HepG2 (cell line): ENCODE results near the gene OSGEPL1. TPM values are rescaled to one million over a fixed set of nuclear protein-coding genes. Genes with fewer than 3 reads are reported as not detected.
A peak's percentile ranks its signal among the peaks of the same experiment; 100 is the strongest.

ENCODE experiments used
- ATAC-seq: fragments of 200-7000 bp; cut with Tn5 transposase; 3 replicates; pipeline ENCODE4 v1.9.1; 2020; ENCODE audit warnings: mild to moderate bottlenecking, moderate library complexity
- BruUV-seq: library from RNA; stranded (reverse); fragments of 400-500 nt; replicated peaks from 2 replicates; lab custom pipeline; 2021; lab: Mats Ljungman, UMichigan
- CTCF ChIA-PET: fragments of 300-600 bp; formaldehyde crosslinking; extraction: SDS; loops from one replicate; lab custom pipeline; 2021; ENCODE audit warnings: low total read pairs, inconsistent platforms, low intra/inter-chr PET ratio; lab: Yijun Ruan, JAX
- POLR2A ChIA-PET: fragments of 350-600 bp; sonication (Branson Sonifier 250); formaldehyde crosslinking; loops from one replicate; lab custom pipeline; 2020; ENCODE audit warnings: antibody characterized with exemption, inconsistent platforms; lab: Yijun Ruan, JAX
- DNase-seq: peaks from one replicate; pipeline ENCODE4 v3.0.0-alpha.2; 2015; ENCODE audit warnings: low spot score
- FAIRE-seq: peaks from 3 replicates; lab custom pipeline; 2011; peaks lifted over from hg19 to GRCh38; lab: Jason Lieb, UNC
- H2AFZ ChIP-seq: one replicate; pipeline ENCODE4 v1.6.1; 2011; ENCODE audit warnings: low read length, inconsistent platforms
- H3K27ac ChIP-seq: fragments of 300-600 bp; 3 replicates; pipeline ENCODE4 v1.8.0; 2011; ENCODE audit warnings: mixed run types, mild to moderate bottlenecking, mixed read lengths, low read length, inconsistent platforms; ENCODE audit not compliant: insufficient read depth; ENCODE audit errors: extremely low read length
- H3K27me3 ChIP-seq, 2 experiments: fragments of 200-600 bp in 1 of 2; 2 replicates in 1 of 2; 3 replicates in 1 of 2; pipeline versions ENCODE4 v1.6.0 to v1.8.0; 2011; ENCODE audit warnings: low read length in 2 of 2, mild to moderate bottlenecking in 2 of 2, moderate library complexity in 2 of 2, inconsistent platforms in 1 of 2; ENCODE audit not compliant: insufficient read depth in 2 of 2, control insufficient read depth in 1 of 2
- H3K36me3 ChIP-seq, 2 experiments: fragments of 200-600 bp in 1 of 2; replicated peaks in 1 of 2; 2 replicates in 1 of 2; 3 replicates in 1 of 2; pipeline versions ENCODE4 v1.5.1 to v1.8.0; 2011; ENCODE audit warnings: low read length in 2 of 2, inconsistent platforms in 1 of 2; ENCODE audit not compliant: insufficient read depth in 2 of 2, control insufficient read depth in 1 of 2
- H3K4me1 ChIP-seq: 2 replicates; pipeline ENCODE4 v1.5.1; 2012; ENCODE audit warnings: low read length, inconsistent platforms; ENCODE audit not compliant: insufficient read depth
- H3K4me2 ChIP-seq: 2 replicates; pipeline ENCODE4 v1.6.0; 2011; ENCODE audit warnings: low read depth, low read length, inconsistent platforms
- H3K4me3 ChIP-seq, 3 experiments: fragments of 200-600 bp in 1 of 3; sonication (generic), shearing (Covaris generic) in 1 of 3; replicated peaks in 1 of 3; 2 replicates each; pipeline ENCODE4 v1.5.1; 2011 to 2016; ENCODE audit warnings: low read length in 3 of 3, inconsistent platforms in 2 of 3, low read depth in 2 of 3, mild to moderate bottlenecking in 2 of 3, control low read depth in 1 of 3, mixed read lengths in 1 of 3; ENCODE audit not compliant: insufficient read depth in 1 of 3
- H3K79me2 ChIP-seq: one replicate; pipeline ENCODE4 v1.6.1; 2011; ENCODE audit warnings: low read length, inconsistent platforms; ENCODE audit not compliant: insufficient read depth
- H3K9ac ChIP-seq: 2 replicates; pipeline ENCODE4 v1.6.0; 2011; ENCODE audit warnings: mild to moderate bottlenecking, low read depth, low read length, inconsistent platforms; ENCODE audit not compliant: insufficient read depth
- H3K9me3 ChIP-seq: 2 replicates; pipeline ENCODE4 v1.5.1; 2012; ENCODE audit warnings: mild to moderate bottlenecking, low read length
- H4K20me1 ChIP-seq: 2 replicates; pipeline ENCODE4 v1.6.0; 2011; ENCODE audit warnings: inconsistent platforms, mild to moderate bottlenecking, low read length, moderate library complexity; ENCODE audit not compliant: insufficient read depth
- ETS1 ChIP-seq: sonication (generic); formaldehyde crosslinking; IDR thresholded peaks from 2 replicates; pipeline ENCODE4 v1.4.0; 2020; ENCODE audit warnings: missing genetic modification reagents
- MAFF ChIP-seq: IDR thresholded peaks from 2 replicates; pipeline ENCODE4 v1.6.1; 2011; ENCODE audit warnings: low read depth, low read length, improper control_type of control experiment
- MAFK ChIP-seq, 2 experiments: IDR thresholded peaks in 1 of 2; conservative IDR thresholded peaks in 1 of 2; 2 replicates each; pipeline ENCODE4 v1.6.1; 2011; ENCODE audit warnings: improper control_type of control experiment in 2 of 2, low read length in 2 of 2
- U2AF2 ChIP-seq: fragments of 200-400 bp; formaldehyde crosslinking; IDR thresholded peaks from 2 replicates; pipeline ENCODE4 v1.6.1; 2017; ENCODE audit warnings: low read depth, mild to moderate bottlenecking, low read length
- ZNF317 ChIP-seq: sonication (generic); formaldehyde crosslinking; IDR thresholded peaks from 2 replicates; pipeline ENCODE4 v1.5.0; 2020; ENCODE audit warnings: mild to moderate bottlenecking, missing genetic modification reagents
- ZNF446 ChIP-seq: sonication (generic); formaldehyde crosslinking; IDR thresholded peaks from 2 replicates; pipeline ENCODE4 v1.5.0; 2020; ENCODE audit warnings: mild to moderate bottlenecking, missing genetic modification reagents
- WGBS: methylation state at CpG from one replicate; pipeline ENCODE4 v1.1.6; 2017; ENCODE audit warnings: low lambda C conversion rate; 5-methylcytosine and 5-hydroxymethylcytosine counted together
- in situ Hi-C: cut with HindIII; loops from 2 replicates; pipeline ENCODE4 v1.10.0; 2017; ENCODE audit warnings: low pct_unique_long_range_greater_than_20kb; ENCODE audit not compliant: extremely low pct_ligation_motif_present
- intact Hi-C: fragments of 100-400 bp; cut with micrococcal nuclease; formaldehyde crosslinking; loops from one replicate; pipeline ENCODE4 v1.10.0; 2022; ENCODE audit not compliant: unreplicated experiment
- polyA plus RNA-seq, 8 experiments: library from polyadenylated mRNA; depleted of rRNA in 3 of 8; stranded (reverse) in 7 of 8; unstranded in 1 of 8; fragments of >200 nt; fragmentation: Illumina TruSeq in 4 of 8; extraction: Trizol in 4 of 8; gene quantifications; 2 replicates each; pipeline versions ENCODE4 v1.2.1 to v1.2.3, GENCODE V29; 2011 to 2016; ENCODE audit warnings: low read depth in 4 of 8, missing spikeins in 1 of 8, mixed read lengths in 1 of 8; ENCODE audit not compliant: insufficient read depth in 1 of 8
- total RNA-seq, 5 experiments: library from RNA; depleted of rRNA; stranded (reverse); fragments of >200 nt; fragmentation: Illumina TruSeq; extraction: Trizol; gene quantifications; 2 replicates each; pipeline ENCODE4 v1.2.3, GENCODE V29; 2016; ENCODE audit warnings: low read depth in 1 of 5

OSGEPL1 gene
- total and polyA plus RNA-seq, 2 of the 13 experiments (the other 11 are each of a cell fraction or from before 2014, with no cell fraction given) = 10.2 to 10.8 TPM

- H4K20me1 ChIP-seq = no peaks in the 10 kb centered on the region
- ChIA-PET POLR2A (no interaction called here), CTCF (no interaction called here)
- H3K27me3 ChIP-seq = no peaks in the 10 kb centered on the region
- H3K79me2 ChIP-seq = peaks cover 4% of the 10 kb centered on the region
- no peak overlapping the region for H2AFZ ChIP-seq
- no peaks in the 10 kb centered on the region for H3K9me3 ChIP-seq
- BruUV-seq = no TSS peak
- intact Hi-C loops = loop anchor here (2.0 kb wide), 1 partner anchor 273 kb away; no protein-coding TSS in a partner anchor
- H3K9ac ChIP-seq = no peak overlapping the region
- H3K4me2 ChIP-seq = no peak overlapping the region
- in situ Hi-C loops = no loop called here
- H3K4me3 ChIP-seq = no peak overlapping the region
- ATAC-seq (no peak), FAIRE-seq (no peak), DNase-seq (no peak)
- TF ChIP-seq ZNF446 (CRISPR knock-in tag) = no peak
- TF ChIP-seq ZNF317 (CRISPR knock-in tag) = peak; percentile 68; the same call in 1 of the 2 replicates
- WGBS = 96% methylated on average over 6 of the region's 6 CpGs
- peaks cover 11 to 67% of the 10 kb centered on the region in 2 experiments for H3K36me3 ChIP-seq
- H3K4me1 ChIP-seq = no peaks in the 10 kb centered on the region
- H3K27ac ChIP-seq = no peak overlapping the region
These were observed 35.3 kb upstream of the OSGEPL1 start for GRCh38 chr2:189797902-189798301.

- H3K4me1 ChIP-seq = no peaks in the 10 kb centered on the region
- intact Hi-C loops = no loop called here
- ATAC-seq (no peak), DNase-seq (no peak), FAIRE-seq (no peak)
- in situ Hi-C loops = no loop called here
- H3K36me3 ChIP-seq = peaks cover 7 to 67% of the 10 kb centered on the region in 2 experiments
- TF ChIP-seq ETS1 (CRISPR knock-in tag) = no peak
- peak; percentile 79 to 93 for TF ChIP-seq MAFK (conservative IDR thresholded peaks at IDR 0.05 in 1 of 2, IDR thresholded peaks at IDR 0.05 in 1 of 2; ENCODE audit: low read length in 2 of 2)
- TF ChIP-seq U2AF2 = no peak
- peak; percentile 86 for TF ChIP-seq MAFF
- no TSS peak for BruUV-seq
- ChIA-PET POLR2A (no interaction called here), CTCF (no interaction called here)
- H3K27ac ChIP-seq = no peak overlapping the region
- no peaks in the 10 kb centered on the region for H3K9me3 ChIP-seq
- H3K27me3 ChIP-seq = no peaks in the 10 kb centered on the region
- H3K9ac ChIP-seq = no peak overlapping the region
- no peak overlapping the region for H2AFZ ChIP-seq
- no peaks in the 10 kb centered on the region for H4K20me1 ChIP-seq
- no peak overlapping the region for H3K4me3 ChIP-seq
- peaks cover 16% of the 10 kb centered on the region for H3K79me2 ChIP-seq
- 98% methylated on average over 1 of the region's 1 CpG for WGBS
- H3K4me2 ChIP-seq = no peak overlapping the region
These were observed 31.7 kb upstream of the OSGEPL1 start for GRCh38 chr2:189794310-189794709.
